ENCODE results near the gene PID1. TPM values are rescaled to one million over a fixed set of nuclear protein-coding genes. Genes with fewer than 3 reads are reported as not detected.

PID1 gene
- total RNA-seq, 1 donor from 2014 or later = 51.4 TPM

- H3K4me3 ChIP-seq = no peak overlapping the region
- intact Hi-C loops (cut with DNase I) = no loop called here
- H3K27me3 ChIP-seq = no peaks in the 10 kb centered on the region
- no peak overlapping the region for H3K27ac ChIP-seq
- peaks cover 9% of the 10 kb centered on the region for H3K9me3 ChIP-seq
- no peaks in the 10 kb centered on the region for H3K36me3 ChIP-seq
- ATAC-seq = no peak
- DNase-seq = no peak
- TF ChIP-seq CTCF (IDR thresholded peaks at IDR 0.05) = no peak
- no peaks in the 10 kb centered on the region for H3K4me1 ChIP-seq
Measured at GRCh38 chr2:229150317-229150716, 120.8 kb downstream of the PID1 start.

- no peaks in the 10 kb centered on the region for H3K36me3 ChIP-seq
- peaks cover 9% of the 10 kb centered on the region for H3K9me3 ChIP-seq
- intact Hi-C loops (cut with DNase I) = no loop called here
- ATAC-seq (no peak), DNase-seq (no peak)
- H3K4me3 ChIP-seq = no peak overlapping the region
- no peaks in the 10 kb centered on the region for H3K4me1 ChIP-seq
- no peak for TF ChIP-seq CTCF (IDR thresholded peaks at IDR 0.05)
- no peak overlapping the region for H3K27ac ChIP-seq
- no peaks in the 10 kb centered on the region for H3K27me3 ChIP-seq
Measured at GRCh38 chr2:229141424-229142025, 129.6 kb downstream of the PID1 start.

- TF ChIP-seq CTCF (IDR thresholded peaks at IDR 0.05) = no peak
- Histone ChIP-seq H3K27ac (no peak overlapping the region), H3K27me3 (no peaks in the 10 kb centered on the region), H3K4me1 (no peaks in the 10 kb centered on the region), H3K36me3 (no peaks in the 10 kb centered on the region), H3K4me3 (no peak overlapping the region), H3K9me3 (no peaks in the 10 kb centered on the region)
- DNase-seq = no peak
- no peak for ATAC-seq
- intact Hi-C loops (cut with DNase I) = no loop called here
Measured at GRCh38 chr2:229137639-229138038, 133.4 kb downstream of the PID1 start.

- no peaks in the 10 kb centered on the region for H3K4me1 ChIP-seq
- no peak for ATAC-seq
- no peak overlapping the region for H3K4me3 ChIP-seq
- no peak overlapping the region for H3K27ac ChIP-seq
- no peaks in the 10 kb centered on the region for H3K27me3 ChIP-seq
- H3K36me3 ChIP-seq = no peaks in the 10 kb centered on the region
- no peaks in the 10 kb centered on the region for H3K9me3 ChIP-seq
- no peak for TF ChIP-seq CTCF (IDR thresholded peaks at IDR 0.05)
- intact Hi-C loops (cut with DNase I) = no loop called here
- no peak for DNase-seq
Measured at GRCh38 chr2:229137066-229137465, 134.0 kb downstream of the PID1 start.

GRCh38 chr2:229133155-229133772 lies 137.8 kb downstream of the PID1 start:
- peak; percentile 80 for ATAC-seq
- peak; percentile 53 for TF ChIP-seq CTCF (IDR thresholded peaks at IDR 0.05)

More at GRCh38 chr2:229133155-229133772, 137.8 kb downstream of the PID1 start:
- Histone ChIP-seq H3K4me3 (no peak overlapping the region), H3K27ac (no peak overlapping the region), H3K4me1 (peaks cover 5% of the 10 kb centered on the region), H3K27me3 (no peaks in the 10 kb centered on the region), H3K9me3 (no peaks in the 10 kb centered on the region), H3K36me3 (no peaks in the 10 kb centered on the region)
- intact Hi-C loops (cut with DNase I) = no loop called here
- no peak for DNase-seq
